ENCODE results near the gene ZNF385A.

ZNF385A gene

GRCh38 chr12:54412348-54412747, 27.8 kb upstream of the ZNF385A start:
- TF ChIP-seq CTCF (IDR thresholded peaks at IDR 0.05; ENCODE audit: unreplicated experiment in 3 of 3) = no peak
- no peaks in the 10 kb centered on the region for H3K9me3 Mint-ChIP-seq
- peak overlapping the region in 1 of 3 experiments; percentile 10 for H3K27ac Mint-ChIP-seq
- peaks cover 15% of the 10 kb centered on the region for H3K36me3 Mint-ChIP-seq (ENCODE audit: low read depth)
- no peaks in the 10 kb centered on the region for H3K27me3 Mint-ChIP-seq (ENCODE audit: low read depth)
- no peak overlapping the region for H3K4me3 Mint-ChIP-seq
- peaks cover 38% of the 10 kb centered on the region for H3K4me1 Mint-ChIP-seq

GRCh38 chr12:54411391-54412241, 27.1 kb upstream of the ZNF385A start:
- peaks cover 23% of the 10 kb centered on the region for H3K36me3 Mint-ChIP-seq (ENCODE audit: low read depth)
- H3K9me3 Mint-ChIP-seq = no peaks in the 10 kb centered on the region
- TF ChIP-seq CTCF (IDR thresholded peaks at IDR 0.05; ENCODE audit: unreplicated experiment in 3 of 3) = no peak
- H3K27ac Mint-ChIP-seq = no peak overlapping the region
- H3K4me1 Mint-ChIP-seq = peaks cover 33% of the 10 kb centered on the region
- H3K4me3 Mint-ChIP-seq = peak overlapping the region in 1 of 3 experiments; percentile 4
- no peaks in the 10 kb centered on the region for H3K27me3 Mint-ChIP-seq (ENCODE audit: low read depth)

GRCh38 chr12:54409267-54409666, 24.7 kb upstream of the ZNF385A start:
- no peak for TF ChIP-seq CTCF (IDR thresholded peaks at IDR 0.05; ENCODE audit: unreplicated experiment in 3 of 3)
- Mint-ChIP-seq H3K9me3 (no peaks in the 10 kb centered on the region), H3K27ac (no peak overlapping the region), H3K4me1 (peaks cover 20% of the 10 kb centered on the region), H3K27me3 (ENCODE audit: low read depth) (no peaks in the 10 kb centered on the region), H3K4me3 (no peak overlapping the region), H3K36me3 (ENCODE audit: low read depth) (peaks cover 40% of the 10 kb centered on the region)

DNA sequence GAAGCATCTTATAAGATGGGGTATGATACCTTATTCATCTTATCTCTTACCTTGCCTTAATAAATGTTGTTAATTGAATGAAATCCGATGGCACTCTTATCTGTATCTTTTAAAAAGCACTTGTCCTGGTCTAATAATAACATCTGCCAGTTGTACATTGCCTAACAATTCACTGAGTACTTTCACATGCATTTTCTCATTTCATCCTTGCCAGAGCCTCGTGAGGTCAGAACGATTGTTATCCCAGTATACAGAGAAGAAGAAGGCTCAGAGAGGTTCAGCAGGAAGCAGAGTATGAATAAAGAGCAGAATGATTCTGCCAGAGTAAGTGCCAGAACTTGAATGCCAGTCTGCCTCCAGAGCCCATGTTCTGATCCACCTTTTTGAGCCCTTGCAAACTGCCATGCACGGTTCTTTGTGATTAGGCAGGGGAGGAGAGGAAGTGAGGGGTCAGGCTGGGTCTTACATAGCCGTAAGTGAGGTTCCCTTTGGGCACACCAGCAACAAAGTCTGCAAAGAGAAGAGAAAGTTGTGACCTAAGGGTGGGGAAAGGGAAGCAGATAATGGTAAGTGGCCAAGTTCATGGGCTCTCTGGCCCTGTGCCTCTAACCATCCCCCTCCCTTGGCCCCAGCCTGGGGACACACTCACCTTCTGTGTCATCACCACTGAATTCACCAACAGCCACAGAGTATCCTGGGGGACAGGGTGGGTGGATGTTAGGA, 22.8 kb upstream of the ZNF385A start:
- Mint-ChIP-seq H3K36me3 (ENCODE audit: low read depth) (peaks cover 51% of the 10 kb centered on the region), H3K4me1 (peaks cover 9% of the 10 kb centered on the region), H3K27me3 (ENCODE audit: low read depth) (no peaks in the 10 kb centered on the region), H3K9me3 (no peaks in the 10 kb centered on the region), H3K4me3 (no peak overlapping the region), H3K27ac (no peak overlapping the region)
- TF ChIP-seq CTCF (IDR thresholded peaks at IDR 0.05; ENCODE audit: unreplicated experiment in 3 of 3) = no peak

GRCh38 chr12:54405573-54405972, 21.0 kb upstream of the ZNF385A start:
- Mint-ChIP-seq H3K4me3 (no peak overlapping the region), H3K27ac (no peak overlapping the region), H3K36me3 (ENCODE audit: low read depth) (peaks cover 58% of the 10 kb centered on the region), H3K4me1 (no peaks in the 10 kb centered on the region), H3K27me3 (ENCODE audit: low read depth) (no peaks in the 10 kb centered on the region), H3K9me3 (no peaks in the 10 kb centered on the region)
- no peak for TF ChIP-seq CTCF (IDR thresholded peaks at IDR 0.05; ENCODE audit: unreplicated experiment in 3 of 3)

Data from nephron (organoid).